ENCODE data around the gene NAP1L1. TPM values are rescaled to one million over a fixed set of nuclear protein-coding genes. Genes with fewer than 3 reads are reported as not detected.
A peak's percentile ranks its signal among the peaks of the same experiment; 100 is the strongest.

The NAP1L1 gene
- total RNA-seq, 2 experiments from 2014 or later: 646 to 654 TPM

- no peak for TF ChIP-seq CTCF (IDR thresholded peaks at IDR 0.05)
- Mint-ChIP-seq H3K4me3 (no peak overlapping the region), H3K9me3 (no peaks in the 10 kb centered on the region), H3K36me3 (ENCODE audit: low read depth) (no peaks in the 10 kb centered on the region), H3K4me1 (ENCODE audit: low read depth) (no peaks in the 10 kb centered on the region), H3K27me3 (peaks cover 7% of the 10 kb centered on the region), H3K27ac (no peak overlapping the region)
- Histone ChIP-seq H3K9me3 (ENCODE audit: control insufficient read depth in 1 of 2, insufficient read depth in 1 of 2, low read length in 2 of 2) (no peaks in the 10 kb centered on the region), H3K4me1 (ENCODE audit: insufficient read depth, low read length) (no peaks in the 10 kb centered on the region), H3K36me3 (ENCODE audit: insufficient read depth, low read length) (no peaks in the 10 kb centered on the region), H3K27ac (ENCODE audit: low read depth in 1 of 2, low read length in 2 of 2) (no peak overlapping the region), H3K27me3 (ENCODE audit: control insufficient read depth in 1 of 2, insufficient read depth in 2 of 2, low read length in 2 of 2) (no peaks in the 10 kb centered on the region), H3K4me3 (ENCODE audit: low read length) (no peak overlapping the region)
- POLR2A ChIA-PET: no interaction called here
- ATAC-seq (ENCODE audit: poor library complexity): no peak
- no peak for DNase-seq
- intact Hi-C loops (cut with DNase I, micrococcal nuclease): no loop called here
- CTCF ChIA-PET: interaction anchor here (0.6 kb wide), 1 partner anchor 398 kb away, joined by 3 read pairs; no protein-coding TSS in a partner anchor
These were observed 10.3 kb upstream of the NAP1L1 start for GRCh38 chr12:76094754-76095153.

- H3K27me3 Mint-ChIP-seq: peaks cover 7% of the 10 kb centered on the region
- Histone ChIP-seq H3K4me3 (ENCODE audit: low read length) (no peak overlapping the region), H3K4me1 (ENCODE audit: insufficient read depth, low read length) (no peaks in the 10 kb centered on the region), H3K36me3 (ENCODE audit: insufficient read depth, low read length) (no peaks in the 10 kb centered on the region), H3K27ac (ENCODE audit: low read depth in 1 of 2, low read length in 2 of 2) (no peak overlapping the region), H3K9me3 (ENCODE audit: control insufficient read depth in 1 of 2, insufficient read depth in 1 of 2, low read length in 2 of 2) (no peaks in the 10 kb centered on the region), H3K27me3 (ENCODE audit: control insufficient read depth in 1 of 2, insufficient read depth in 2 of 2, low read length in 2 of 2) (no peaks in the 10 kb centered on the region)
- DNase-seq: no peak
- intact Hi-C loops (cut with DNase I, micrococcal nuclease): no loop called here
- ChIA-PET POLR2A (no interaction called here), CTCF (no interaction called here)
- no peaks in the 10 kb centered on the region for H3K9me3 Mint-ChIP-seq
- H3K4me1 Mint-ChIP-seq (ENCODE audit: low read depth): no peaks in the 10 kb centered on the region
- H3K36me3 Mint-ChIP-seq (ENCODE audit: low read depth): no peaks in the 10 kb centered on the region
- no peak for TF ChIP-seq CTCF (IDR thresholded peaks at IDR 0.05)
- no peak overlapping the region for H3K4me3 Mint-ChIP-seq
- H3K27ac Mint-ChIP-seq: no peak overlapping the region
- ATAC-seq (ENCODE audit: poor library complexity): no peak
These were observed 6.8 kb upstream of the NAP1L1 start for GRCh38 chr12:76091246-76091754.

DNA sequence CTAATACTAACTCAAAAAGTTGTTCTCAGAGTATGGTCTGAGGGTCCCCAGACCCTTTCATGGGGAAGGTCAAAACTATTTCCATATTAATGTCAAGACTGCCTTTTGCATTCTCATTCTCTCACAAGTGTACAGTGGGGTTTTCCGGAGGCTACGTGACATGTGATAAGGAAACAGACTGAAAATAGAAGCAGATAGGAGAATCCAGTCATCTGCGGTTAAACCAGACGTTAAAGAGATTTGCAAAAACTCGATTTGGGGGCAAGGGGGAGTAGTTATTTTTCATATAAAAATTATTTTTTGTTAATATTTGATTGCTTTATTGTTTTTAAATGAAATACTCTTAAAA, 1.0 kb upstream of the NAP1L1 start:
- ATAC-seq (ENCODE audit: poor library complexity): no peak
- H3K4me1 Mint-ChIP-seq (ENCODE audit: low read depth): peaks cover 48% of the 10 kb centered on the region
- CTCF ChIA-PET: no interaction called here

More for the DNA sequence above, 1.0 kb upstream of the NAP1L1 start:
- TF ChIP-seq CTCF (IDR thresholded peaks at IDR 0.05): no peak
- peaks cover 23% of the 10 kb centered on the region for H3K4me1 ChIP-seq (ENCODE audit: insufficient read depth, low read length)
- peak overlapping the region; percentile 98 for H3K27ac Mint-ChIP-seq
- H3K4me3 ChIP-seq (ENCODE audit: low read length): peak overlapping the region; percentile 72
- H3K27ac ChIP-seq (ENCODE audit: low read depth in 1 of 2, low read length in 2 of 2): peak overlapping the region; percentile 96 to 99
- no peaks in the 10 kb centered on the region for H3K9me3 ChIP-seq (ENCODE audit: control insufficient read depth in 1 of 2, insufficient read depth in 1 of 2, low read length in 2 of 2)
- H3K4me3 Mint-ChIP-seq: peak overlapping the region; percentile 100
- peak in 5 of 14 experiments; percentile 16 to 87 (median 71) for DNase-seq
- H3K36me3 ChIP-seq (ENCODE audit: insufficient read depth, low read length): peaks cover 3% of the 10 kb centered on the region
- intact Hi-C loops (cut with DNase I, micrococcal nuclease): loop anchor here (2.0 to 10.0 kb wide), 5 partner anchors 262 to 473 kb away; partner anchors contain the start of genes BBS10 (in 2 of the 2) and OSBPL8 (in 2 of the 2)
- no peaks in the 10 kb centered on the region for H3K27me3 ChIP-seq (ENCODE audit: control insufficient read depth in 1 of 2, insufficient read depth in 2 of 2, low read length in 2 of 2)
- peaks cover 18% of the 10 kb centered on the region for H3K36me3 Mint-ChIP-seq (ENCODE audit: low read depth)
- POLR2A ChIA-PET: interaction anchor here (3.6 kb wide), 1 partner anchor 473 kb away, joined by 32 read pairs; the partner anchor contains the start of gene OSBPL8
- no peaks in the 10 kb centered on the region for H3K9me3 Mint-ChIP-seq
- H3K27me3 Mint-ChIP-seq: no peaks in the 10 kb centered on the region

All from CD4-positive, alpha-beta T cell (primary cell).